HG02938 (cell line): ENCODE data around the gene BTBD16.
A peak's percentile ranks its signal among the peaks of the same experiment; 100 is the strongest.

Experiments
- ATAC-seq: cut with Tn5 transposase; IDR thresholded peaks from one replicate; pipeline ENCODE4 v1.9.1; 2021; ENCODE audit warnings: mild to moderate bottlenecking, moderate library complexity; ENCODE audit not compliant: unreplicated experiment

The BTBD16 gene

DNA sequence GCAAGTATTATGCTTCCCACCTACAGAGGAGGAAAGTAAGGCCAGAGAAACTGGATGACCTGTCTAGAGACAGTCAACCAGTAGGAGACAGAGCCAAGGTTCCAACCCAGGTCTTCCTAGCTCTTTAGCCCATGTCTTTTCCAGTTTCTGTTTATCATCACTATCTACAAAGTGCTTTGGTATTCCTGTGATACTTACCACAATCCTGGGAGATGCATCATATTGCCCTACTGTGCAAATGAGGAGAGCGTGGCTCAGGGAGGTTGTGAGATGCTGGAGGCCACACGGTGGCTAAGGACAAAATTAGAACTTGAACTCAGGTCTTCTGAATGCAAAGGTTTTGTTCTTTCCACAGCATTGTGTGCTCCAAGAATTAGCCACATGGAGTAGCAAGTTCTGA lies 92.2 kb downstream of the BTBD16 start:
- no peak for ATAC-seq

DNA sequence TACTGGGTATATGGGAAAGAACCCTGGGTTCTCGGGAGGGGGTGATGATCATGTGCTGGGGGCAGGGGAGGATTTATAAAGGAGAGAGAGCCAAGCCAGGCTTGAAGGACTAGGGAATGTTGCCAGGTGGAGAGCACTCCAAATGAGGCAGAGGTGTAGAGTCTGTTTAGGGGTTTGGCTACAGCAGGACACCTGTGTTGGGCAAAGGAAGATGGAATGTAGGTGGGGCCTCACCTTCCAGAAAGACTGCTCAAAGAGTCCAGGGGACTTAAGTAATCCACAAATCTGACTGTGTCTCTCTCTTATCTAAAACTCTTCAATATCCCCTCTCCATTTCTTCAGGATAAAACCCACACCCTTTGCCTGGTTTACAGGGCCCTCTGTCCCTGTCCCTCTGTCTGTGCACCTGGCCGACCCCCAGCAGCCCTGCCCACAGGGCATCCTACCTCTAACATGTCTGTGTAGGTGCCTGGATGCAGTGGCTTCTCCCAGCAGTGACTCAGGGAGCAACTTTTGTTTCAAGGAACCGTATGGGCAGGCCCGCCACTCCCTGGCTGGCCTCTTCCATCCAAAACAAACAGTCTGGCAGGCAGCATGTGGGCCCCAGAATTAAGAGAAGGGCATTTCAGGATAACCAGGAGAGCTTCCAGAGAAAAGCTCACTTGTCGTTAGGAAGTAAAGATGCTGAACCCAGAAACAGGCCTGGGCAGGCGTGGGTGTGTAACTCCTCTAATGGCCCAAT lies 92.8 kb downstream of the BTBD16 start:
- no peak for ATAC-seq

DNA sequence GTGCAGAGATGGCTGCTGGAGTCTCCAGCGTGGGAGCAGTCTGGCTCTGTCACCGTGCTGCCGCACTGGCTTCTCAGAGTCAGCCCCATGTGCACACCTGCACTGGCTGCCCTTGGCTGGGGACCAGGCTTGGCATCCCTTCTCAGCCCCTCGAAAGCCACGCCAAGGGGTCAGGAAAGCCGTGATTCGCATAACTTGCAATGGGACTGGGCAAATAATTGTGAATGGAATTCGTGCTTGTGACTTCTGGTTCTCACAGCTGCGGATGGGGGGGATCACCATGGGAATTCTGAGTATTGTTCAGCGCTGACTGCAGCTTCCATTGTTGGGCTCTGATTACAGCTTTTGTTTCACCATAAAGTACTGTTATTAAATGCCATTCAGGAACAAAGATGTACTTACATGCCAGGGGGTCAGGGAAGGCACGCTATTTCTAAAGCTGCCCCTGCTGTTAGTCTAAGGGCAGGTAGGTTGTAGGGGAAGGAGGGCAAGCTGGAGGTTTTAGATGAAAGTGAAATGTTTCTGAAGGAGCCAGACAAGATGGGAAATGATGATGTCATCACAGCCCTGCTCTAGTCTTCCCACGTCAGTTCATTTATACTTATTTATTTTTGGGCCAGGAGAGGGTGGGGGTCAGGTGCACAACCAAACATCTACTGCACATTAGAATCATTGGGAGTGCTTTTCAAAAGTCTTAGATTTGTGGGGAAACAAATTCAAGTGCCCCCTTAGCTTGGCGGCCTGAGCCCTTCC lies 97.6 kb downstream of the BTBD16 start:
- no peak for ATAC-seq

DNA sequence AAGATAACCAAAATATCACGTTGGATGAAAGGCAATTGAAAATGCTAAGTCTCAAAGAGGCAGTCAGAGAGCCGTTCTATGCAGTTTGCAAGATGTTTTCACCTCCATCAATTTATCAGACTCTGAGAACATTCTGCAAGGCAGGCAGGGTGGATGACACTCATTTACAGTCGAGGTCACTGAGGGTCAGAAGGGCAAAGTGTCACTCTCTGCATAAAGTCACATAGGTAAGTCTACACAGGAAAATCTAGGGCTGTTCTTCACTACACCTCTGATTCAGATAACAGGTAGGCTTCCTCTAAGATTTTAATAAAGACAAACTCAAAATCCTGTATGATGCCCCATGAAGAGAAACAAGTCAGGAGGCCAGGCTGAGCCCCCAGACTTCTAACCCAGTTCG lies 102.0 kb downstream of the BTBD16 start:
- ATAC-seq, result no peak

GRCh38 chr10:122373721-122374120 lies 102.6 kb downstream of the BTBD16 start:
- ATAC-seq, result no peak

- peak; percentile 91 for ATAC-seq
Measured at GRCh38 chr10:122374237-122374858, 103.3 kb downstream of the BTBD16 start, which contains the start of gene PLEKHA1. TSS of gene PLEKHA1 (plus strand) at chr10:122374708. CDS start at chr10:122393201, 18,493 bp downstream.

DNA sequence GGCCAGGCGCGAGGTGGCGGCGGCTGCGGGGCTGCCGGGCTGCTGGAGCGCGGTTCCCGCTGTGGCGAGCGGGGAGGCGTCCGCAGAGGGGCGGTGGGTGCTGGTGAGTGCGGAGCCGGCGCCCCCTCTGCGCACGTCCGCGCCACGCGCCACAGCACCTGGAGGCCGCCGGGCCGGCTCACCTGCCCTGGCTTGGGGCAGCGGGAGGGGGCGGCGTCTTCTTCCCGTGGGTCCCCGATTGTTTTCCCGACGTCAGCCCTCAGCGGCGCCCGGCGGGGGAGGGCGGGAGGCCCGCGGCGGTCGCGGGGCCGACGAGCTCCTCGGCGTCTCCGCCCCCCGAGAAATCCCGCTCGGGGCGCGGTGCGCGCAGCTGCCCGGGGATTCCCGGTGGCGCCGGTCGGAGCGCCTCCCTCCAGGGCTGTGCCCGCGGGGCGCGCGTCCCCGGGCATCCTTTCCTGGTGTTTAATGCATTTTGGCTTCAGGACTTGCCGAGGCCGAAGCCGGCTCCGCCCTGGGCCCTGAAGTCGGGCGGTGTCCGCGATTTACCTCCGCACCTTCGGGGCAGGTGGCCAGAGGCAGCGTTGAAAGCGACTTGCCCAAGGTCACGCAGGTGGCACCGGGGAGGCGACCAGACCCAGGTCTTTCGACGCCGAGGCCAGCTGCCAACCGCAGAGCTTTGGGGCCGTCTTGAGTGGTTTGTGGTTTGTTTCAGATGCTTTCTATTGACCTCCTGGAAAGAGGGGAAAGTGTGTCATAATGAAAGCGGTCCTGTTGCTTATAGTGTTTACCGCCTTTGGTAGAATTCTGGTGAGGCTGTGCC lies 104.0 kb downstream of the BTBD16 start:
- peak; percentile 45 for ATAC-seq

DNA sequence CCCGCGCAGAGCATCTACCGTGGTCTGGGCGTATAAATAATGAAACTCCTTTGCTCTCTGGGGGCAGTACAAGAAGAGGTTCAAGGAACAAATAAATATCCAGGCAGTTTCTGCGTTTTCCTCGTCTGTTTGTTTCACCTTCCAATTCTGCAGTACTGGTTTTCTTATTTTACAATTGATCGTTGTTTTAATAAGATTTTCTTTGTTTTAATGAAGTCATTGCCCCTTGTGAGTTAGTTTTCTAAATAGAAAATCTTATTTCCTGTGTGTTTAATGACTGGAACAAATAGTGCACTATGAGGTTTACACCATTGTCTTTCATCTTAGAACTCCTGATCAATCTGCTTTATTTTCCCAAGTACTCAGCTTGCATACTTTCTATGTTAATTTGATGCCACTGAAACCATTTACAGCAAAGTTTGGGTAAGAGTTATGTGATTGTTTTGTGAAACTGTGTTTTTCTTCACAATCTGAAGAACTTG lies 104.6 kb downstream of the BTBD16 start:
- ATAC-seq, result no peak

DNA sequence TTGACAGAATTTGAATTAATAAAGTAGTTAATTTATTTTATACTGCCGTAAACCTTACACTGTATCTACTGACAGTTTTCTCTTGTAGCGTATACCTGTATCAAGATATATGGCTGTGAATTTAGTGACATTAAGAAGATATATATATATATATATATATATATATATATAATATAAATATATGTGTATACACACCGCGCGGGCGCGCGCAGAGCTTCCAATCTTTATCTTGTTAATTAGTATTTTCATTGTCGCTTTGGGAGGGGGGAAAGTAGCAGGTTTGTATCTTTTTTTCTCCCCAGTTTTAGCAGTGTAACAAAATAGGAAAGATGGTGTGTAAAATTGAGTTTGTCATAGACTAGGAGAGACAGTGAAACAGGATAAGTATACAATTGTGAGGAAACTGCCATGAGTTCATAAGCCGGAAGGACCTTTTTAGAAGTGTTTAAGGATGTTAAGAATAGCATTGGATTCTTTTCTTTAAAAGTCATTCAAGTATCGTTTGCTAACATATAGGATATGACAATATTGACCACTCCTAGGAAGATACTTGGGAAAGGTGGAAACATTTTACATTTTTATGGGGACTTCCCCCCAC lies 105.4 kb downstream of the BTBD16 start:
- no peak for ATAC-seq

- ATAC-seq, result no peak
Measured at GRCh38 chr10:122379041-122379440, 107.9 kb downstream of the BTBD16 start.

- no peak for ATAC-seq
Measured at GRCh38 chr10:122379537-122379936, 108.4 kb downstream of the BTBD16 start.

DNA sequence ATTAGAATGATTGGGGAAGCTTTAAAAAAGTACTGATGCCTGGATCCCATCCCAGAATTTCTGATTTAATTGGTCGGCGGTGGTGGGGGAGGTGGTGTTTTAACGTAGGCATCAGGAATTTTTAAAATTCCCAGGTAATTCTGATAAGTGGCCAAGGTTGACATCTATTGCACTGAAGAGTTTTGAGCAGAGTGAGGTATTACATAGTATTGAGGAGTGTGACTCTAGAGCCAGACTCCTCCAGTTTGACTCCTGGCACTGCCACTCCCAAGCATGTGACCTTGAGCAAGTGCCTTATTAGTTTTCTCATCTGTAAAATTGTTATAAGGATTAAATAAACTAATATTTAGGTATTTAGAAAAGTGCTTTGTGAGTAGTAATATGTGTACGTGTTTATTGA lies 109.6 kb downstream of the BTBD16 start:
- no peak for ATAC-seq

GRCh38 chr10:122381680-122382079 lies 110.6 kb downstream of the BTBD16 start:
- no peak for ATAC-seq

DNA sequence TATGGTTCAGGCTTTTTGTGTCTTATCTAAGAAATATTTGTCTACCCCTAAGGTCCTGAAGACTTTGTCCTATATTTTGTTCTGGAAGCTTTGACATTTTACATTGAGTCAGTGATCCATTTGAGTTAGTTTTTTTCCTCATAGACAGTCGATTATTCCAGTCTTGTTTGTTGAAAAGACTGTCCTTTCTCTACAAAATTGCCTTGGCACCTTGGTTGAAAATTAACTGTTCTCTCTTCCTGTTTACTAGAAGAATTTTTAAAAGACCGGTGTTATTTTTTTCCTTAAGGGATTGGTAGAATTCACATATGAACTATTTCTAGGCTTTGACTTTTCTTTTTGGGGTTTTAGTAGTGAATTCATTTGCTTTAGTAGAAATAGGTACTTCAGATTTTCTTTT lies 115.4 kb downstream of the BTBD16 start:
- no peak for ATAC-seq

- no peak for ATAC-seq
Measured at GRCh38 chr10:122387572-122387971, 116.5 kb downstream of the BTBD16 start.
